Mesendoderm (in vitro differentiated cells): ENCODE results near the gene RANBP6.

Experiments
- DNase-seq: peaks from one replicate; pipeline ENCODE4 v3.0.0; 2013
- H2AK5ac ChIP-seq: 2 replicates; pipeline ENCODE4 v1.6.1; 2013; ENCODE audit warnings: low read length, inconsistent platforms
- H2BK120ac ChIP-seq: 2 replicates; pipeline ENCODE4 v1.6.1; 2013; ENCODE audit warnings: low read depth, mild to moderate bottlenecking, low read length, moderate library complexity, mixed read lengths
- H2BK15ac ChIP-seq: replicated peaks from 2 replicates; pipeline ENCODE4 v1.6.1; 2013; ENCODE audit warnings: low read depth, mild to moderate bottlenecking, moderate library complexity
- H2BK5ac ChIP-seq: 2 replicates; pipeline ENCODE4 v1.6.1; 2013; ENCODE audit warnings: low read length, inconsistent platforms
- H3K18ac ChIP-seq: 2 replicates; pipeline ENCODE4 v1.6.1; 2013; ENCODE audit warnings: mild to moderate bottlenecking, low read length, mixed read lengths
- H3K23ac ChIP-seq: one replicate; pipeline ENCODE4 v1.6.1; 2013; ENCODE audit warnings: low read length
- H3K27ac ChIP-seq: 2 replicates; pipeline ENCODE4 v1.5.1; 2013; ENCODE audit warnings: low read depth, mild to moderate bottlenecking, inconsistent platforms, low read length, moderate library complexity
- H3K27me3 ChIP-seq: 2 replicates; pipeline ENCODE4 v1.6.1; 2013; ENCODE audit warnings: low read length, control low read depth, mild to moderate bottlenecking, inconsistent platforms; ENCODE audit not compliant: insufficient read depth, poor library complexity
- H3K36me3 ChIP-seq: 2 replicates; pipeline ENCODE4 v1.6.1; 2013; ENCODE audit warnings: low read length, inconsistent platforms; ENCODE audit not compliant: control insufficient read depth, insufficient read depth
- H3K4ac ChIP-seq: one replicate; pipeline ENCODE4 v1.6.1; 2013; ENCODE audit warnings: low read depth, mild to moderate bottlenecking, low read length, moderate library complexity
- H3K4me1 ChIP-seq: 2 replicates; pipeline ENCODE4 v1.6.1; 2013; ENCODE audit warnings: low read depth, low read length, inconsistent platforms; ENCODE audit not compliant: control insufficient read depth
- H3K4me2 ChIP-seq: 2 replicates; pipeline ENCODE4 v1.6.1; 2013; ENCODE audit warnings: low read length
- H3K4me3 ChIP-seq: 2 replicates; pipeline ENCODE4 v1.5.1; 2013; ENCODE audit warnings: mild to moderate bottlenecking, low read length
- H3K56ac ChIP-seq: one replicate; pipeline ENCODE4 v1.6.1; 2013; ENCODE audit warnings: low read length
- H3K79me1 ChIP-seq: 2 replicates; pipeline ENCODE4 v1.6.1; 2013; ENCODE audit warnings: low read length, inconsistent platforms
- H3K79me2 ChIP-seq: 2 replicates; pipeline ENCODE4 v1.6.1; 2013; ENCODE audit warnings: mild to moderate bottlenecking, low read length; ENCODE audit not compliant: control insufficient read depth, insufficient read depth
- H3K9ac ChIP-seq: 2 replicates; pipeline ENCODE4 v1.6.1; 2013; ENCODE audit warnings: low read length, inconsistent platforms
- H4K5ac ChIP-seq: one replicate; pipeline ENCODE4 v1.6.1; 2013; ENCODE audit warnings: low read length
- H4K8ac ChIP-seq: one replicate; pipeline ENCODE4 v1.6.1; 2013; ENCODE audit warnings: low read depth, mild to moderate bottlenecking, control low read depth, low read length, moderate library complexity
- whole genome bisulfite sequencing: extraction: QIAGEN DNeasy Blood & Tissue Kit; methylation state at CpG from one replicate; pipeline ENCODE4 v1.1.7; 2013; ENCODE audit warnings: low lambda C conversion rate, missing lambda C conversion rate; ENCODE audit not compliant: insufficient coverage; ENCODE audit errors: extremely low coverage; 5-methylcytosine and 5-hydroxymethylcytosine counted together

Gene RANBP6

GRCh38 chr9:6000955-6001354 lies 14.5 kb downstream of the RANBP6 start:
- DNase-seq: no peak
- H3K56ac ChIP-seq: no peak overlapping the region
- no peak overlapping the region for H3K18ac ChIP-seq
- H3K79me1 ChIP-seq: peaks cover 5% of the 10 kb centered on the region
- no peak overlapping the region for H3K4me3 ChIP-seq
- H2BK120ac ChIP-seq: no peak overlapping the region
- H2AK5ac ChIP-seq: no peak overlapping the region
- no peak overlapping the region for H4K5ac ChIP-seq
- H2BK15ac ChIP-seq: no peak overlapping the region
- H3K27me3 ChIP-seq: no peaks in the 10 kb centered on the region
- no peak overlapping the region for H3K9ac ChIP-seq
- no CpG with 5 or more reads among the region's 2 CpGs for WGBS
- H3K23ac ChIP-seq: no peak overlapping the region
- H3K4me1 ChIP-seq: no peaks in the 10 kb centered on the region
- no peak overlapping the region for H3K4ac ChIP-seq
- no peak overlapping the region for H4K8ac ChIP-seq
- H3K27ac ChIP-seq: no peak overlapping the region
- no peak overlapping the region for H2BK5ac ChIP-seq
- peaks cover 6% of the 10 kb centered on the region for H3K79me2 ChIP-seq
- H3K4me2 ChIP-seq: no peak overlapping the region
- H3K36me3 ChIP-seq: no peaks in the 10 kb centered on the region

- H4K5ac ChIP-seq: no peak overlapping the region
- H2BK5ac ChIP-seq: no peak overlapping the region
- no peak for DNase-seq
- H3K56ac ChIP-seq: no peak overlapping the region
- no peak overlapping the region for H2BK120ac ChIP-seq
- peaks cover 4% of the 10 kb centered on the region for H3K79me2 ChIP-seq
- no peaks in the 10 kb centered on the region for H3K4me1 ChIP-seq
- H4K8ac ChIP-seq: no peak overlapping the region
- H3K4ac ChIP-seq: no peak overlapping the region
- no CpG with 5 or more reads among the region's 2 CpGs for WGBS
- H3K36me3 ChIP-seq: no peaks in the 10 kb centered on the region
- H3K4me2 ChIP-seq: no peak overlapping the region
- no peak overlapping the region for H3K9ac ChIP-seq
- H2BK15ac ChIP-seq: no peak overlapping the region
- H2AK5ac ChIP-seq: no peak overlapping the region
- H3K4me3 ChIP-seq: no peak overlapping the region
- H3K23ac ChIP-seq: no peak overlapping the region
- no peak overlapping the region for H3K27ac ChIP-seq
- H3K79me1 ChIP-seq: peaks cover 5% of the 10 kb centered on the region
- H3K18ac ChIP-seq: no peak overlapping the region
- no peaks in the 10 kb centered on the region for H3K27me3 ChIP-seq
Measured at GRCh38 chr9:5999443-6000101, 15.9 kb downstream of the RANBP6 start.

GRCh38 chr9:5994493-5994892 lies 20.9 kb downstream of the RANBP6 start:
- H3K79me2 ChIP-seq: peaks cover 5% of the 10 kb centered on the region
- no peak overlapping the region for H2AK5ac ChIP-seq
- H3K27me3 ChIP-seq: no peaks in the 10 kb centered on the region
- no peak overlapping the region for H3K56ac ChIP-seq
- no peak overlapping the region for H4K5ac ChIP-seq
- H3K4me2 ChIP-seq: no peak overlapping the region
- no peak overlapping the region for H2BK15ac ChIP-seq
- H3K27ac ChIP-seq: no peak overlapping the region
- no peak overlapping the region for H3K4me3 ChIP-seq
- peaks cover 9% of the 10 kb centered on the region for H3K79me1 ChIP-seq
- no peak overlapping the region for H2BK120ac ChIP-seq
- H2BK5ac ChIP-seq: no peak overlapping the region
- H3K4ac ChIP-seq: no peak overlapping the region
- no peaks in the 10 kb centered on the region for H3K4me1 ChIP-seq
- no CpG with 5 or more reads among the region's 1 CpG for WGBS
- H3K36me3 ChIP-seq: no peaks in the 10 kb centered on the region
- DNase-seq: no peak
- H4K8ac ChIP-seq: no peak overlapping the region
- H3K18ac ChIP-seq: no peak overlapping the region
- no peak overlapping the region for H3K9ac ChIP-seq
- no peak overlapping the region for H3K23ac ChIP-seq

GRCh38 chr9:5988265-5988664 lies 27.2 kb downstream of the RANBP6 start:
- Histone ChIP-seq H3K27ac (no peak overlapping the region), H3K79me2 (peaks cover 2% of the 10 kb centered on the region), H2BK15ac (no peak overlapping the region), H2AK5ac (no peak overlapping the region), H4K8ac (no peak overlapping the region), H3K36me3 (no peaks in the 10 kb centered on the region), H3K56ac (no peak overlapping the region), H4K5ac (no peak overlapping the region), H3K27me3 (no peaks in the 10 kb centered on the region), H3K9ac (no peak overlapping the region), H3K23ac (no peak overlapping the region), H3K18ac (no peak overlapping the region), H3K4ac (no peak overlapping the region), H3K4me1 (no peaks in the 10 kb centered on the region), H2BK120ac (no peak overlapping the region), H3K4me2 (no peak overlapping the region), H3K79me1 (peaks cover 4% of the 10 kb centered on the region), H3K4me3 (no peak overlapping the region), H2BK5ac (no peak overlapping the region)
- WGBS: no CpG with 5 or more reads among the region's 5 CpGs
- no peak for DNase-seq

- H3K4ac ChIP-seq: no peak overlapping the region
- no peak overlapping the region for H2BK120ac ChIP-seq
- H3K79me2 ChIP-seq: no peaks in the 10 kb centered on the region
- H3K18ac ChIP-seq: no peak overlapping the region
- no peak overlapping the region for H3K23ac ChIP-seq
- H3K27ac ChIP-seq: no peak overlapping the region
- no peak overlapping the region for H3K4me3 ChIP-seq
- no peak overlapping the region for H3K9ac ChIP-seq
- no peak overlapping the region for H2BK5ac ChIP-seq
- no peak overlapping the region for H4K8ac ChIP-seq
- H2BK15ac ChIP-seq: no peak overlapping the region
- WGBS: no CpG with 5 or more reads among the region's 2 CpGs
- H4K5ac ChIP-seq: no peak overlapping the region
- no peak overlapping the region for H2AK5ac ChIP-seq
- H3K4me1 ChIP-seq: no peaks in the 10 kb centered on the region
- H3K56ac ChIP-seq: no peak overlapping the region
- H3K79me1 ChIP-seq: peaks cover 3% of the 10 kb centered on the region
- DNase-seq: no peak
- no peaks in the 10 kb centered on the region for H3K36me3 ChIP-seq
- no peaks in the 10 kb centered on the region for H3K27me3 ChIP-seq
- no peak overlapping the region for H3K4me2 ChIP-seq
Measured at GRCh38 chr9:5983042-5983441, 32.4 kb downstream of the RANBP6 start.

GRCh38 chr9:5982317-5982716 lies 33.1 kb downstream of the RANBP6 start:
- H3K79me2 ChIP-seq: no peaks in the 10 kb centered on the region
- H4K5ac ChIP-seq: no peak overlapping the region
- H3K4me3 ChIP-seq: no peak overlapping the region
- no peak overlapping the region for H4K8ac ChIP-seq
- peaks cover 3% of the 10 kb centered on the region for H3K79me1 ChIP-seq
- H3K36me3 ChIP-seq: no peaks in the 10 kb centered on the region
- H3K27ac ChIP-seq: no peak overlapping the region
- DNase-seq: no peak
- no peak overlapping the region for H2BK120ac ChIP-seq
- H2AK5ac ChIP-seq: no peak overlapping the region
- no peak overlapping the region for H3K4ac ChIP-seq
- no peaks in the 10 kb centered on the region for H3K4me1 ChIP-seq
- H3K27me3 ChIP-seq: no peaks in the 10 kb centered on the region
- H2BK5ac ChIP-seq: no peak overlapping the region
- H2BK15ac ChIP-seq: no peak overlapping the region
- H3K18ac ChIP-seq: no peak overlapping the region
- no peak overlapping the region for H3K4me2 ChIP-seq
- H3K23ac ChIP-seq: no peak overlapping the region
- no CpG with 5 or more reads among the region's 2 CpGs for WGBS
- H3K56ac ChIP-seq: no peak overlapping the region
- H3K9ac ChIP-seq: no peak overlapping the region
